Hepatocyte (in vitro differentiated cells): ENCODE measurements around the gene DHX57. TPM values are rescaled to one million over a fixed set of nuclear protein-coding genes. Genes with fewer than 3 reads are reported as not detected.

Experiments used
- DNase-seq: peaks from one replicate; pipeline ENCODE4 v3.0.0-alpha.2; 2016; ENCODE audit warnings: low spot score
- H2AFZ ChIP-seq: fragments of 200-600 bp; sonication (generic); 2 replicates; pipeline ENCODE4 v1.6.0; 2016; ENCODE audit warnings: antibody characterized with exemption, mild to moderate bottlenecking
- H3K27ac ChIP-seq: fragments of 200-600 bp; sonication (generic); 2 replicates; pipeline ENCODE4 v1.5.1; 2016; ENCODE audit warnings: mild to moderate bottlenecking
- H3K27me3 ChIP-seq: fragments of 200-600 bp; sonication (generic); 2 replicates; pipeline ENCODE4 v1.6.1; 2016
- H3K36me3 ChIP-seq: fragments of 200-600 bp; sonication (generic); replicated peaks from 2 replicates; pipeline ENCODE4 v1.5.1; 2016; ENCODE audit warnings: low read depth; ENCODE audit not compliant: insufficient read depth
- H3K4me1 ChIP-seq: fragments of 200-600 bp; sonication (generic); 2 replicates; pipeline ENCODE4 v1.5.1; 2016; ENCODE audit warnings: mild to moderate bottlenecking, moderate library complexity; ENCODE audit not compliant: insufficient read depth
- H3K4me2 ChIP-seq: fragments of 200-600 bp; sonication (generic); 2 replicates; pipeline ENCODE4 v1.6.0; 2016
- H3K4me3 ChIP-seq: fragments of 200-600 bp; sonication (generic); 2 replicates; pipeline ENCODE4 v1.5.1; 2016; ENCODE audit warnings: mild to moderate bottlenecking
- H3K79me2 ChIP-seq: fragments of 200-600 bp; sonication (generic); 2 replicates; pipeline ENCODE4 v1.6.0; 2017; ENCODE audit warnings: mild to moderate bottlenecking
- H3K9me2 ChIP-seq: fragments of 200-600 bp; sonication (generic); replicated peaks from 2 replicates; pipeline ENCODE4 v1.6.0; 2017; ENCODE audit warnings: mild to moderate bottlenecking; ENCODE audit not compliant: insufficient read depth
- H3K9me3 ChIP-seq: fragments of 200-600 bp; sonication (generic); 2 replicates; pipeline ENCODE4 v1.5.1; 2016; ENCODE audit warnings: low read depth, mild to moderate bottlenecking
- H4K20me1 ChIP-seq: fragments of 200-600 bp; sonication (generic); 2 replicates; pipeline ENCODE4 v1.6.0; 2016; ENCODE audit warnings: mild to moderate bottlenecking; ENCODE audit not compliant: insufficient read depth, poor library complexity, severe bottlenecking
- EZH2 ChIP-seq: fragments of 200-600 bp; sonication (generic); IDR thresholded peaks from 2 replicates; pipeline ENCODE4 v1.6.1; 2016; ENCODE audit warnings: antibody characterized with exemption, mild to moderate bottlenecking, borderline replicate concordance
- EZH2phosphoT487 ChIP-seq: fragments of 200-600 bp; sonication (generic); IDR thresholded peaks from one replicate; pipeline ENCODE4 v1.6.1; 2018; ENCODE audit warnings: antibody characterized with exemption, mild to moderate bottlenecking, low read depth, moderate library complexity; ENCODE audit not compliant: unreplicated experiment, severe bottlenecking
- WGBS: methylation state at CpG from one replicate; pipeline ENCODE4 v1.1.6; 2016; ENCODE audit warnings: low lambda C conversion rate; ENCODE audit errors: missing lambda C conversion rate; 5-methylcytosine and 5-hydroxymethylcytosine counted together
- polyA plus RNA-seq: library from polyadenylated mRNA; unstranded; fragments of >200 nt; fragmentation: Nextera tagmentation; extraction: Ambion mirVana; gene quantifications from 2 replicates; pipeline ENCODE4 v1.2.1, GENCODE V29; 2016
- total RNA-seq: library from RNA; depleted of rRNA; stranded (reverse); fragments of >200 nt; gene quantifications from 2 replicates; pipeline ENCODE4 v1.2.3, GENCODE V29; 2014
- TF ChIP-seq, protein P1 (sequence below): fragments of 200-600 bp; sonication (generic); IDR thresholded peaks from 2 replicates; pipeline ENCODE4 v1.5.1; 2016; ENCODE audit warnings: antibody characterized with exemption, mild to moderate bottlenecking; ENCODE audit not compliant: poor library complexity

The DHX57 gene
- total and polyA plus RNA-seq, 2 experiments from 2014 or later: 7.0 to 19.4 TPM

GRCh38 chr2:38892819-38893218, 17.1 kb upstream of the DHX57 start:
- no peak for TF ChIP-seq EZH2
- TF ChIP-seq, protein P1, sequence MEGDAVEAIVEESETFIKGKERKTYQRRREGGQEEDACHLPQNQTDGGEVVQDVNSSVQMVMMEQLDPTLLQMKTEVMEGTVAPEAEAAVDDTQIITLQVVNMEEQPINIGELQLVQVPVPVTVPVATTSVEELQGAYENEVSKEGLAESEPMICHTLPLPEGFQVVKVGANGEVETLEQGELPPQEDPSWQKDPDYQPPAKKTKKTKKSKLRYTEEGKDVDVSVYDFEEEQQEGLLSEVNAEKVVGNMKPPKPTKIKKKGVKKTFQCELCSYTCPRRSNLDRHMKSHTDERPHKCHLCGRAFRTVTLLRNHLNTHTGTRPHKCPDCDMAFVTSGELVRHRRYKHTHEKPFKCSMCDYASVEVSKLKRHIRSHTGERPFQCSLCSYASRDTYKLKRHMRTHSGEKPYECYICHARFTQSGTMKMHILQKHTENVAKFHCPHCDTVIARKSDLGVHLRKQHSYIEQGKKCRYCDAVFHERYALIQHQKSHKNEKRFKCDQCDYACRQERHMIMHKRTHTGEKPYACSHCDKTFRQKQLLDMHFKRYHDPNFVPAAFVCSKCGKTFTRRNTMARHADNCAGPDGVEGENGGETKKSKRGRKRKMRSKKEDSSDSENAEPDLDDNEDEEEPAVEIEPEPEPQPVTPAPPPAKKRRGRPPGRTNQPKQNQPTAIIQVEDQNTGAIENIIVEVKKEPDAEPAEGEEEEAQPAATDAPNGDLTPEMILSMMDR: no peak
- no peak for TF ChIP-seq EZH2phosphoT487
- Histone ChIP-seq H3K4me3 (no peak overlapping the region), H3K4me2 (no peak overlapping the region), H4K20me1 (no peaks in the 10 kb centered on the region), H3K27me3 (no peaks in the 10 kb centered on the region), H3K79me2 (no peaks in the 10 kb centered on the region), H3K27ac (no peak overlapping the region), H3K9me2 (no peaks in the 10 kb centered on the region), H3K36me3 (no peaks in the 10 kb centered on the region), H3K4me1 (no peaks in the 10 kb centered on the region), H3K9me3 (no peaks in the 10 kb centered on the region), H2AFZ (no peak overlapping the region)
- DNase-seq: no peak

GRCh38 chr2:38889575-38889974, 13.8 kb upstream of the DHX57 start, which contains the start of gene ARHGEF33:
ARHGEF33 (plus strand) TSS chr2:38889875; CDS start chr2:38919448, 29,573 bp downstream.
- no peaks in the 10 kb centered on the region for H3K79me2 ChIP-seq
- no peaks in the 10 kb centered on the region for H3K27me3 ChIP-seq
- no peak for TF ChIP-seq EZH2phosphoT487
- TF ChIP-seq, protein P1: no peak
- H3K36me3 ChIP-seq: no peaks in the 10 kb centered on the region
- no peaks in the 10 kb centered on the region for H3K9me3 ChIP-seq
- H3K9me2 ChIP-seq: no peaks in the 10 kb centered on the region
- WGBS: 70% methylated on average over 3 of the region's 3 CpGs
- H4K20me1 ChIP-seq: no peaks in the 10 kb centered on the region
- H3K27ac ChIP-seq: no peak within 1 kb of the TSS
- H2AFZ ChIP-seq: no peak within 1 kb of the TSS
- no peaks in the 10 kb centered on the region for H3K4me1 ChIP-seq
- H3K4me3 ChIP-seq: no peak within 1 kb of the TSS
- H3K4me2 ChIP-seq: no peak within 1 kb of the TSS
- no peak for DNase-seq

DNA sequence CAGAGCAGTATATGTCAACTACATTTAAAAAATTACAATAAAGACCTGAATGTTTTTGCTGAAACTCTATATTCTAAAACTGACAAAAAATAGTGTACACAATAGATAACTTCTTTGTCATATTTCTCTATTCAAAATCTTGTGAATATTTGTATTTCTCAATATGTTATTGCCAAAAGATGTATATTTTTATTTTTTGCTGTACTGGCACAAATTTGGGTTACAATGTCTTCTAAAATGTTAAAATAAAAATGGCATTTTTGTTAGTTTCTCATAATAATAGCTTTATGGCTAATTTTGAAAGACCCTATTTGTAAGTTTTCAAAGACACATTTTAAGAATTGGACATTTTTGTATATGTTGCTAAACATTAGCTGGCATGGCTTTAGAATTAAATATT, 13.3 kb upstream of the DHX57 start:
- Histone ChIP-seq H2AFZ (no peak overlapping the region), H3K4me3 (no peak overlapping the region), H3K27ac (no peak overlapping the region), H3K9me2 (no peaks in the 10 kb centered on the region), H4K20me1 (no peaks in the 10 kb centered on the region), H3K79me2 (no peaks in the 10 kb centered on the region), H3K4me2 (no peak overlapping the region), H3K4me1 (no peaks in the 10 kb centered on the region), H3K9me3 (no peaks in the 10 kb centered on the region), H3K36me3 (no peaks in the 10 kb centered on the region), H3K27me3 (no peaks in the 10 kb centered on the region)
- no peak for DNase-seq
- TF ChIP-seq EZH2: no peak
- TF ChIP-seq, protein P1: no peak
- TF ChIP-seq EZH2phosphoT487: no peak

DNA sequence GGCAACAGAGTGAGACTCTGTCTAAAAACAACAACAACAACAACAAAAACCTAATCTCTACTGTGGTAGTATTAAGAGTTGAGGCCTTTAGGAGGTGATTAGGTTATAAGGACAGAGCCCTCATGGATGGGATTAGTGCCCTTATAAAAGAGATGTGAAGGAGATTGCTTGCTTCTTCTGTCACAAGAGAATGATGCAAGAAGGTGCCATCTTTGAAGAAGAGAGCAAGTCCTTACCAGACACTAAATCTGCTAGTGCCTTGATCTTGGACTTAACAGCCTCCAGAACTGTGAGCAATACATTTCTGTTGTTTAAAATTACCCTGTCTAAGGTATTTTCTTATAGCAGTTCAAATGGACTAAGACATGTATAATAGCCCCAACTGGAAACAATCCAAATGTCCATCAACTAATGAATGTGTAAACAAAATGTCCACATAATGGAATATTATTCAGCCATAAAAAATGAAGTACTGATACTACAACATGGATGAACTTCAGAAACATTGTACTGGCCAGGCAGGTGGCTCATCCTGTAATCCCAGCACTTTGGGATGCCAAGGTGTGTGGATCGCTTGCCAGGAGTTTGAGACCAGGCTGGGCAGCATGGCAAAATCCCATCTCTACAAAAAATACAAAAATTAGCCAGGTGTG, 12.3 kb upstream of the DHX57 start:
- Histone ChIP-seq H4K20me1 (no peaks in the 10 kb centered on the region), H3K36me3 (no peaks in the 10 kb centered on the region), H3K27ac (no peak overlapping the region), H3K9me3 (no peaks in the 10 kb centered on the region), H3K27me3 (no peaks in the 10 kb centered on the region), H3K79me2 (no peaks in the 10 kb centered on the region), H3K4me1 (no peaks in the 10 kb centered on the region), H3K4me3 (no peak overlapping the region), H2AFZ (no peak overlapping the region), H3K9me2 (no peaks in the 10 kb centered on the region), H3K4me2 (no peak overlapping the region)
- TF ChIP-seq EZH2phosphoT487 (no peak), EZH2 (no peak)
- TF ChIP-seq, protein P1: no peak
- no peak for DNase-seq
- WGBS: 100% methylated on average over 1 of the region's 1 CpG
